ENCODE measurements around the gene ESPNL. TPM values are rescaled to one million over a fixed set of nuclear protein-coding genes. Genes with fewer than 3 reads are reported as not detected.

ESPNL gene
- total RNA-seq, 1 experiment from 2014 or later = 0.19 TPM

DNA sequence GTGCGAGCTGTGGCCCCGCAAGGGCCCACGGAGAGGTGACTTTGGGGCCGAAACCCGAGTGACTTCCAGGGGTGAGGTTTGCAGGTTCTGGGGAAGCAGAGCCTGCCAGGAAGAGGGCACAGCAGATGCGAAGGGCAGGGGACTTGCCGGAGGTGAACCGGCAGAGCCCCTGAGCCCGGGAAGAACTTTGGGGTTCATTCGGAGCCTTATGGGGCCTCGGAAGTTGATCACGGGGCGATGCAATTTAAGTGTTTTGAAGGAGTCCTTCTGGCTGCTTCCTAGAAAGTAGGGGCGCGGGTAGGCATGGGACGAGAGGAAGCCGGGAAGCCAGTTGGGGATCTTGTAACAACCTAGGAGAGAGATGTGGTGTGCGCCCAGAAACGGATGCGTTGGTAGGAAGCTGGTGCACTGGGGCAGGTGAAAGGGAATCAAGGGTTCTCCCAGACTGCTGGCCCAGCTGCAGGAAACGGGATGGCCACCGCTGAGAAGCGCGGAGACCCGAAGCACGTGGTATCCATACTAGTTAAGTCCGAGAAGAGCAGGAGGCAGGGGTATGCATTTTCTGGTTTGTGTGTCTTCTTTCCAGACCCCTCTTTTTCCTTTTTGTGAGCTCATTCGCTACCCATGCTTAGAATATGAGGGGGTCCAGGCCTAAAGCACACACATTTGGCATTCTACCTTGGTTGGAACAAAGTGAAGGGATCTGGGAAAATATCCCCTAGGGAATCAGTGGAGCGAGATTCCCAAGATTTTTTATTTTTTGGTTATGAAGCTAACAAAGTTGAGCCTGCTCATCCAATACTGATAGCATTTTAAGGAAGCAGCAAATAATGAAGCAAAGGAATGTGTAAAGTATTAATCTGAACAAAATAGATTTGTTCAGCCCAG lies 38.6 kb upstream of the ESPNL start:
- intact Hi-C loops (cut with micrococcal nuclease; ENCODE audit: unreplicated experiment) = loop anchor here (5.0 kb wide), 1 partner anchor 81 kb away; no protein-coding TSS in a partner anchor
- H3K9me3 Mint-ChIP-seq (ENCODE audit: low read depth, unreplicated experiment) = no peaks in the 10 kb centered on the region
- CTCF ChIA-PET = interaction anchor here (1.0 to 1.2 kb wide), 2 partner anchors 80 to 202 kb away, joined by 3 read pairs; no protein-coding TSS in a partner anchor
- H3K4me3 Mint-ChIP-seq (ENCODE audit: low read depth, unreplicated experiment) = peak overlapping the region; percentile 83
- peak overlapping the region; percentile 57 for H3K27ac Mint-ChIP-seq (ENCODE audit: unreplicated experiment)
- H3K36me3 Mint-ChIP-seq (ENCODE audit: insufficient read depth, unreplicated experiment) = peaks cover 28% of the 10 kb centered on the region
- peaks cover 55% of the 10 kb centered on the region for H3K4me1 Mint-ChIP-seq (ENCODE audit: low read depth, unreplicated experiment)
- TF ChIP-seq, protein P1, sequence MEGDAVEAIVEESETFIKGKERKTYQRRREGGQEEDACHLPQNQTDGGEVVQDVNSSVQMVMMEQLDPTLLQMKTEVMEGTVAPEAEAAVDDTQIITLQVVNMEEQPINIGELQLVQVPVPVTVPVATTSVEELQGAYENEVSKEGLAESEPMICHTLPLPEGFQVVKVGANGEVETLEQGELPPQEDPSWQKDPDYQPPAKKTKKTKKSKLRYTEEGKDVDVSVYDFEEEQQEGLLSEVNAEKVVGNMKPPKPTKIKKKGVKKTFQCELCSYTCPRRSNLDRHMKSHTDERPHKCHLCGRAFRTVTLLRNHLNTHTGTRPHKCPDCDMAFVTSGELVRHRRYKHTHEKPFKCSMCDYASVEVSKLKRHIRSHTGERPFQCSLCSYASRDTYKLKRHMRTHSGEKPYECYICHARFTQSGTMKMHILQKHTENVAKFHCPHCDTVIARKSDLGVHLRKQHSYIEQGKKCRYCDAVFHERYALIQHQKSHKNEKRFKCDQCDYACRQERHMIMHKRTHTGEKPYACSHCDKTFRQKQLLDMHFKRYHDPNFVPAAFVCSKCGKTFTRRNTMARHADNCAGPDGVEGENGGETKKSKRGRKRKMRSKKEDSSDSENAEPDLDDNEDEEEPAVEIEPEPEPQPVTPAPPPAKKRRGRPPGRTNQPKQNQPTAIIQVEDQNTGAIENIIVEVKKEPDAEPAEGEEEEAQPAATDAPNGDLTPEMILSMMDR (IDR thresholded peaks at IDR 0.05; ENCODE audit: unreplicated experiment) = no peak
- H3K27me3 Mint-ChIP-seq (ENCODE audit: unreplicated experiment) = peaks cover 2% of the 10 kb centered on the region
- DNase-seq = peak; percentile 36
- no TSS peak for BruUV-seq (replicated peaks)

DNA sequence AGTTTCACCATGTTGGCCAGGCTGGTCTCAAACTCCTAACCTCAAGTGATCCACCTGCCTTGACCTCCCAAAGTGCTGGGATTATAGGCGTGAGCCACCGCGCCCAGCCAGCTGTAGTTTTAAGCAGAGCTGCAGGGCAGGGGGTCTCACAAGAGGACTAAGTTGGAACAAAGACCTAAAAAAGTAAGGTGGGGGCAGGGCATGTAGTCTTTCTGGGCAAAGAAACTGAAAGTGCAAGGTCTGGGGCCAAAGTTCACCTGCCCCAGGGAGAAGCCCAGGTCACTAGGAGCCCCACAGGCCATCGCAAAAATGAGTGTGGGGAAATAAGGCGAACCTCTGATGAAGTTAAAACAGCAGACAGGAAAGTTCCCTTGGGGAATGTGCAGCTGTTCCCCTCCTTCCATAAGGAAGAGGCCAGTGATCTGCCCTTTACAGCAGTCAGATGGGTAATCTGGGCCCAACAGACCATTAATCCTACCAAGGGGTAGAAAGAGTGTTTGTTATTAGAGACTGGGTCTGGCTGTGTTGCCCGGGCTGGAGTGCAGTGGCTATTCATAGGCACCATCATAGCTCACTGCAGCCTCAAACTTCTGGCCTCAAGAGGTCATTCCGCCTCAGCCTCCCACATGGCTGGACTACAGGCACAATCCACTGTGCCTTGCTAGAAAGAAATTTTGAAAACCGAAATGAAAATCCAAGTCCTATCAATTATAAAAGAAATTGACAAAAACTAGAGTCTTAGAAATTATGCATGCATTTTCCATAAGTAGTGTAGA lies 36.5 kb upstream of the ESPNL start:
- DNase-seq = no peak
- Mint-ChIP-seq H3K27ac (ENCODE audit: unreplicated experiment) (no peak overlapping the region), H3K4me1 (ENCODE audit: low read depth, unreplicated experiment) (peaks cover 55% of the 10 kb centered on the region), H3K4me3 (ENCODE audit: low read depth, unreplicated experiment) (peak overlapping the region; percentile 18), H3K9me3 (ENCODE audit: low read depth, unreplicated experiment) (no peaks in the 10 kb centered on the region), H3K27me3 (ENCODE audit: unreplicated experiment) (no peaks in the 10 kb centered on the region), H3K36me3 (ENCODE audit: insufficient read depth, unreplicated experiment) (peaks cover 29% of the 10 kb centered on the region)
- CTCF ChIA-PET = no interaction called here
- TF ChIP-seq, protein P1 (IDR thresholded peaks at IDR 0.05; ENCODE audit: unreplicated experiment) = no peak
- intact Hi-C loops (cut with micrococcal nuclease; ENCODE audit: unreplicated experiment) = loop anchor here (5.0 kb wide), 1 partner anchor 79 kb away; no protein-coding TSS in a partner anchor
- no TSS peak for BruUV-seq (replicated peaks)

DNA sequence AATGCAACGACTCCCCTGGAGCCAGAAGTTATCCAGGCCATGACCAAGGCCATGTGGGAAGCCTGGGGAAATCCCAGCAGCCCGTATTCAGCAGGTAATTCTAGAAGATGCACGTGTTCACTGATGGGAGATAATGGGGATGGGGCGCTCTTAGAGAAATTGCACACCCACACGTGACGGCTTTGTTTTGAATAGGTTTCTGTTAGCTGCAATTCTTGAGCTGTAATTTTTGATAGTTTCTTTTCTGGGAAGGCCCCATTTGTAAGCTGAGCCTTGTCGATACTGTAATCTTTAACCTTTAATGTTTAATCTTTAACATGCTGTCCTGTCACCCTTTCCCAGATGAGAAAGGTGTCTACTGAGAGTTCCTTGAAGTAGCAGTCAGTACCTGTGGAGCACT lies 35.8 kb upstream of the ESPNL start:
- CTCF ChIA-PET = interaction anchor here (0.5 to 1.4 kb wide), 4 partner anchors 173 to 1816 kb away, joined by 3 to 4 read pairs (median 3); no protein-coding TSS in a partner anchor
- Mint-ChIP-seq H3K4me1 (ENCODE audit: low read depth, unreplicated experiment) (peaks cover 49% of the 10 kb centered on the region), H3K27ac (ENCODE audit: unreplicated experiment) (no peak overlapping the region), H3K27me3 (ENCODE audit: unreplicated experiment) (no peaks in the 10 kb centered on the region), H3K4me3 (ENCODE audit: low read depth, unreplicated experiment) (peak overlapping the region; percentile 18), H3K36me3 (ENCODE audit: insufficient read depth, unreplicated experiment) (peaks cover 32% of the 10 kb centered on the region), H3K9me3 (ENCODE audit: low read depth, unreplicated experiment) (no peaks in the 10 kb centered on the region)
- no peak for DNase-seq
- intact Hi-C loops (cut with micrococcal nuclease; ENCODE audit: unreplicated experiment) = loop anchor here (5.0 kb wide), 1 partner anchor 78 kb away; no protein-coding TSS in a partner anchor
- BruUV-seq (replicated peaks) = no TSS peak
- TF ChIP-seq, protein P1 (IDR thresholded peaks at IDR 0.05; ENCODE audit: unreplicated experiment) = no peak

DNA sequence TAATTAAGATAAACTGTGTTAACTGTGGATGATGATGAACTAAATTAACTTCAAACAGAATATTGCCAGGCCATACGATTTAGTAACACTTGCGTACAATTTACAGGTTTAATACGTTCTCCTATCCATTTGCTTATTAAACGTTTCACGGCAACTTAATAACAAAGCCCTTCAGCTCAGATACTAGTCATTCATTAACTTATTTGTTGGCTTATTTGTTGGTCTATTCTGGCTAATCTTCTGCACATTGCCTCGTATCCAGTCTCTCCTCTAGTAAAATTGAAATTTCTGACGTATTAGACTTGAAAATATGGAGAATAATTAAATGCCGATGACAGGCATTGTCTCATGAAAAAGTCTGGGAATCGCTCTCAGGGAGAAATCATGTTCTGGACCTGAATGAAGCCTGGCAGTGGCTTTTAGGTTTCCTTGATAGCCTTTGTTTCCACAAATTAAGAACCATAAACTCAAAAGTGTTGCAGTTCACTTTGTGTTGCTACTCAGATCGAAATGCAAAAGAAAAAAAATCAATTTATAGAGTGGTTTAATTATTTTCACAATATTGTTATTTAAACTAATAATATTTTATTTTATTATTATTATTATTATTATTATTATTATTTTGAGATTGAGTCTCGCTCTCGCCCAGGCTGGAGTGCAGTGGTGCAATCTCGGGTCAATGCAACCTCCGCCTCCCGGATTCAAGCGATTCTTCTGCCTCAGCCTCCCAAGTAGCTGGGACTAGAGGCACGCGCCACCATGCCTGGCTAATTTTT lies 34.9 kb upstream of the ESPNL start:
- intact Hi-C loops (cut with micrococcal nuclease; ENCODE audit: unreplicated experiment) = no loop called here
- BruUV-seq (replicated peaks) = no TSS peak
- Mint-ChIP-seq H3K4me1 (ENCODE audit: low read depth, unreplicated experiment) (peaks cover 40% of the 10 kb centered on the region), H3K9me3 (ENCODE audit: low read depth, unreplicated experiment) (no peaks in the 10 kb centered on the region), H3K4me3 (ENCODE audit: low read depth, unreplicated experiment) (no peak overlapping the region), H3K27me3 (ENCODE audit: unreplicated experiment) (no peaks in the 10 kb centered on the region), H3K27ac (ENCODE audit: unreplicated experiment) (no peak overlapping the region), H3K36me3 (ENCODE audit: insufficient read depth, unreplicated experiment) (peaks cover 35% of the 10 kb centered on the region)
- TF ChIP-seq, protein P1 (IDR thresholded peaks at IDR 0.05; ENCODE audit: unreplicated experiment) = no peak
- CTCF ChIA-PET = interaction anchor here (0.5 to 1.4 kb wide), 4 partner anchors 172 to 1817 kb away, joined by 3 to 4 read pairs (median 3); no protein-coding TSS in a partner anchor
- no peak for DNase-seq

All from Calu3 (cell line).